HepG2 (cell line): ENCODE data around the gene CA5B. TPM values are rescaled to one million over a fixed set of nuclear protein-coding genes. Genes with fewer than 3 reads are reported as not detected.
A peak's percentile ranks its signal among the peaks of the same experiment; 100 is the strongest.

Experiments
- AGO1 ChIP-seq: fragments of 200-400 bp; formaldehyde crosslinking; IDR thresholded peaks from 2 replicates; pipeline ENCODE4 v1.6.1; 2017; ENCODE audit warnings: mild to moderate bottlenecking, low read depth, low read length, moderate library complexity; ENCODE audit not compliant: poor library complexity, severe bottlenecking
- CBX2 ChIP-seq, 2 experiments: fragments of 200-600 bp in 1 of 2; sonication (generic); formaldehyde crosslinking in 1 of 2; IDR thresholded peaks; 2 replicates each; pipeline versions ENCODE4 v1.7.0 to v1.8.1; 2018 to 2022; ENCODE audit warnings: low read depth in 2 of 2, low read length in 1 of 2, mild to moderate bottlenecking in 1 of 2, missing genetic modification reagents in 1 of 2
- DPF2 ChIP-seq: sonication (generic); formaldehyde crosslinking; IDR thresholded peaks from 2 replicates; pipeline ENCODE4 v1.4.0; 2020; ENCODE audit warnings: mild to moderate bottlenecking, low read depth, missing genetic modification reagents, borderline replicate concordance
- GZF1 ChIP-seq: sonication (generic); formaldehyde crosslinking; IDR thresholded peaks from 2 replicates; pipeline ENCODE4 v1.5.1; 2020; ENCODE audit warnings: mild to moderate bottlenecking, missing genetic modification reagents
- PREB ChIP-seq: sonication (generic); formaldehyde crosslinking; IDR thresholded peaks from 2 replicates; pipeline ENCODE4 v1.4.0; 2020; ENCODE audit warnings: missing genetic modification reagents
- RBFOX2 ChIP-seq: fragments of 200-400 bp; formaldehyde crosslinking; IDR thresholded peaks from 2 replicates; pipeline ENCODE4 v1.6.1; 2017; ENCODE audit warnings: low read depth, mild to moderate bottlenecking, low read length
- SKI ChIP-seq: fragments of 450-650 bp; IDR thresholded peaks from one replicate; pipeline ENCODE4 v1.6.1; 2018; ENCODE audit warnings: mild to moderate bottlenecking; ENCODE audit not compliant: partially characterized antibody
- ZBTB20 ChIP-seq: sonication (generic); formaldehyde crosslinking; IDR thresholded peaks from 2 replicates; pipeline ENCODE4 v1.8.1; 2023; ENCODE audit warnings: missing genetic modification reagents, low read depth, mild to moderate bottlenecking, borderline replicate concordance
- ZFP90 ChIP-seq: sonication (generic); formaldehyde crosslinking; IDR thresholded peaks from 2 replicates; pipeline ENCODE4 v1.8.0; 2022; ENCODE audit warnings: missing genetic modification reagents, mild to moderate bottlenecking, inconsistent platforms, borderline replicate concordance
- ZNF354B ChIP-seq: sonication (generic); formaldehyde crosslinking; IDR thresholded peaks from 2 replicates; pipeline ENCODE4 v1.8.0; 2022; ENCODE audit warnings: mild to moderate bottlenecking, missing genetic modification reagents
- ZNF407 ChIP-seq: sonication (generic); formaldehyde crosslinking; IDR thresholded peaks from one replicate; pipeline ENCODE4 v1.5.1; 2020; ENCODE audit warnings: mild to moderate bottlenecking, missing genetic modification reagents; ENCODE audit errors: not compliant biosample characterization
- ZNF432 ChIP-seq: sonication (generic); formaldehyde crosslinking; IDR thresholded peaks from 2 replicates; pipeline ENCODE4 v1.5.0; 2020; ENCODE audit warnings: missing genetic modification reagents, mild to moderate bottlenecking, borderline replicate concordance
- ZNF552 ChIP-seq: sonication (generic); formaldehyde crosslinking; IDR thresholded peaks from 2 replicates; pipeline ENCODE4 v1.9.0; 2022; ENCODE audit warnings: missing genetic modification reagents, mild to moderate bottlenecking, borderline replicate concordance
- polyA plus RNA-seq, 8 experiments: library from polyadenylated mRNA; depleted of rRNA in 3 of 8; stranded (reverse) in 7 of 8; unstranded in 1 of 8; fragments of >200 nt; fragmentation: Illumina TruSeq in 4 of 8; extraction: Trizol in 4 of 8; gene quantifications; 2 replicates each; pipeline versions ENCODE4 v1.2.1 to v1.2.3, GENCODE V29; 2011 to 2016; ENCODE audit warnings: low read depth in 4 of 8, missing spikeins in 1 of 8, mixed read lengths in 1 of 8; ENCODE audit not compliant: insufficient read depth in 1 of 8
- total RNA-seq, 5 experiments: library from RNA; depleted of rRNA; stranded (reverse); fragments of >200 nt; fragmentation: Illumina TruSeq; extraction: Trizol; gene quantifications; 2 replicates each; pipeline ENCODE4 v1.2.3, GENCODE V29; 2016; ENCODE audit warnings: low read depth in 1 of 5
- TF ChIP-seq, protein P1 (sequence below): sonication (generic); formaldehyde crosslinking; IDR thresholded peaks from 2 replicates; pipeline ENCODE4 v1.4.0; 2020; ENCODE audit warnings: mild to moderate bottlenecking, missing genetic modification reagents, borderline replicate concordance

Gene CA5B
- total and polyA plus RNA-seq, 2 of the 13 experiments (the other 11 are each of a cell fraction or from before 2014, with no cell fraction given) = 1.7 to 2.2 TPM

DNA sequence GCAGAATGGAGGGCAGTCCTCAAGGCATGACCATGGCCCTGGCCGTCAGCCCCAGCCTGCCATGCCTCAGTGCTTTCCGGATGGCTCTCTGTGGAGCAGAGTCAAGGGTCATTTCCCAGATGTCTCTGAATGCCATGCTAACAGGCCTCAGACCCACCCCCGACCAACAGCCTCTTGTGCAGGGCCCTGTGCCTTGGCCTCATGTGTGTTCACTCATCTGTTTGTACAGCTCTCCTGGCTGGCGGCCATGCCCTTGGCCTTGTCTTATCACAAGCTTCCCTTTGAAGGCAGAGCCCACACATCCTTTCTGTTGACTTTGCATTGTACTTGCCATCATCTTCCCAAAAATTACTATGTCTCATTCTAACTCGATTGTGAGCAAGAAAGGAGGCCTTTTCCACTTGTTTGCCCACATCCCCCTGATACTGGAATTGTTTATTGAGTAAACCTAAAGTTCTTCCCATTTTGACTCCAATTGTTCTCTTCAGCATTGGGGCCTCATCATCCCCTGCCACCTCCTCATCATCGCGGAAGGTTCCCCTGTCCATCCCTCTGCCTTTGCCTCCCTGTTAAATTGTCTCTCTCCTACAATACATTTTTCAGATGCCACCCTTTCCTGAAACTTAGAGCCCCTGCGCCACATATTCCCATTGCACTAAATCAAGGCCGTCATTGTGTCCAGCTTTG lies 6.3 kb downstream of the CA5B start (continued):
- TF ChIP-seq ZNF407 (CRISPR knock-in tag) = no peak
- TF ChIP-seq SKI = peak; percentile 97
- no peak for TF ChIP-seq AGO1
- TF ChIP-seq GZF1 (CRISPR knock-in tag) = no peak
- no peak for TF ChIP-seq ZNF354B (CRISPR knock-in tag)
- peak; percentile 18; the same call in 1 of the 2 replicates for TF ChIP-seq DPF2 (CRISPR knock-in tag)
- no peak for TF ChIP-seq RBFOX2
- no peak for TF ChIP-seq CBX2 (IDR thresholded peaks at IDR 0.05; ENCODE audit: low read depth, low read length)
- TF ChIP-seq CBX2 (CRISPR knock-in tag; IDR thresholded peaks at IDR 0.05; ENCODE audit: low read depth) = no peak
- no peak for TF ChIP-seq ZNF432 (CRISPR knock-in tag)
- TF ChIP-seq, protein P1, sequence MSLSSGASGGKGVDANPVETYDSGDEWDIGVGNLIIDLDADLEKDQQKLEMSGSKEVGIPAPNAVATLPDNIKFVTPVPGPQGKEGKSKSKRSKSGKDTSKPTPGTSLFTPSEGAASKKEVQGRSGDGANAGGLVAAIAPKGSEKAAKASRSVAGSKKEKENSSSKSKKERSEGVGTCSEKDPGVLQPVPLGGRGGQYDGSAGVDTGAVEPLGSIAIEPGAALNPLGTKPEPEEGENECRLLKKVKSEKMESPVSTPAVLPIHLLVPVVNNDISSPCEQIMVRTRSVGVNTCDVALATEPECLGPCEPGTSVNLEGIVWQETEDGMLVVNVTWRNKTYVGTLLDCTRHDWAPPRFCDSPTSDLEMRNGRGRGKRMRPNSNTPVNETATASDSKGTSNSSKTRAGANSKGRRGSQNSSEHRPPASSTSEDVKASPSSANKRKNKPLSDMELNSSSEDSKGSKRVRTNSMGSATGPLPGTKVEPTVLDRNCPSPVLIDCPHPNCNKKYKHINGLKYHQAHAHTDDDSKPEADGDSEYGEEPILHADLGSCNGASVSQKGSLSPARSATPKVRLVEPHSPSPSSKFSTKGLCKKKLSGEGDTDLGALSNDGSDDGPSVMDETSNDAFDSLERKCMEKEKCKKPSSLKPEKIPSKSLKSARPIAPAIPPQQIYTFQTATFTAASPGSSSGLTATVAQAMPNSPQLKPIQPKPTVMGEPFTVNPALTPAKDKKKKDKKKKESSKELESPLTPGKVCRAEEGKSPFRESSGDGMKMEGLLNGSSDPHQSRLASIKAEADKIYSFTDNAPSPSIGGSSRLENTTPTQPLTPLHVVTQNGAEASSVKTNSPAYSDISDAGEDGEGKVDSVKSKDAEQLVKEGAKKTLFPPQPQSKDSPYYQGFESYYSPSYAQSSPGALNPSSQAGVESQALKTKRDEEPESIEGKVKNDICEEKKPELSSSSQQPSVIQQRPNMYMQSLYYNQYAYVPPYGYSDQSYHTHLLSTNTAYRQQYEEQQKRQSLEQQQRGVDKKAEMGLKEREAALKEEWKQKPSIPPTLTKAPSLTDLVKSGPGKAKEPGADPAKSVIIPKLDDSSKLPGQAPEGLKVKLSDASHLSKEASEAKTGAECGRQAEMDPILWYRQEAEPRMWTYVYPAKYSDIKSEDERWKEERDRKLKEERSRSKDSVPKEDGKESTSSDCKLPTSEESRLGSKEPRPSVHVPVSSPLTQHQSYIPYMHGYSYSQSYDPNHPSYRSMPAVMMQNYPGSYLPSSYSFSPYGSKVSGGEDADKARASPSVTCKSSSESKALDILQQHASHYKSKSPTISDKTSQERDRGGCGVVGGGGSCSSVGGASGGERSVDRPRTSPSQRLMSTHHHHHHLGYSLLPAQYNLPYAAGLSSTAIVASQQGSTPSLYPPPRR (CRISPR knock-in tag) = peak; percentile 86
- TF ChIP-seq ZNF552 (CRISPR knock-in tag) = no peak
- no peak for TF ChIP-seq ZFP90 (CRISPR knock-in tag)
- no peak for TF ChIP-seq ZBTB20 (CRISPR knock-in tag)
- no peak for TF ChIP-seq PREB (CRISPR knock-in tag)
